Measurements from ENCODE around the gene PTGER2. TPM values are rescaled to one million over a fixed set of nuclear protein-coding genes. Genes with fewer than 3 reads are reported as not detected.

PTGER2 gene
- total and polyA plus RNA-seq, 2 of the 13 experiments (the other 11 are each of a cell fraction or from before 2014, with no cell fraction given): not detected

- Histone ChIP-seq H3K9me3 (ENCODE audit: low read length) (no peaks in the 10 kb centered on the region), H3K4me3 (replicated peaks in 1 of 3; ENCODE audit: insufficient read depth in 1 of 3, low read depth in 2 of 3, low read length in 3 of 3) (no peak overlapping the region), H3K4me1 (ENCODE audit: insufficient read depth, low read length) (no peaks in the 10 kb centered on the region), H3K9ac (ENCODE audit: insufficient read depth, low read depth, low read length) (no peak overlapping the region), H3K36me3 (replicated peaks in 1 of 2; ENCODE audit: control insufficient read depth in 1 of 2, insufficient read depth in 2 of 2, low read length in 2 of 2) (no peaks in the 10 kb centered on the region), H3K27me3 (ENCODE audit: control insufficient read depth in 1 of 2, insufficient read depth in 2 of 2, low read length in 2 of 2) (peaks cover 0 to 4% of the 10 kb centered on the region in 2 experiments; a peak in 1 of 5 replicates), H3K27ac (ENCODE audit: extremely low read length, insufficient read depth, low read length) (no peak overlapping the region), H3K79me2 (ENCODE audit: insufficient read depth, low read length) (no peaks in the 10 kb centered on the region), H4K20me1 (ENCODE audit: insufficient read depth, low read length) (no peaks in the 10 kb centered on the region), H2AFZ (ENCODE audit: low read length) (no peak overlapping the region), H3K4me2 (ENCODE audit: low read depth, low read length) (no peak overlapping the region)
- BruUV-seq (replicated peaks): no TSS peak
- FAIRE-seq (peak; percentile 73), DNase-seq (ENCODE audit: low spot score) (peak; percentile 59), ATAC-seq (0 out of 3 replicates have a peak, but pooled peaks have one; percentile 30)
- intact Hi-C loops (cut with micrococcal nuclease; ENCODE audit: unreplicated experiment) (loop anchor here (1.0 to 10.0 kb wide), 2 partner anchors 174 to 665 kb away; no protein-coding TSS in a partner anchor), in situ Hi-C loops (cut with HindIII; ENCODE audit: extremely low pct_ligation_motif_present, low pct_unique_long_range_greater_than_20kb) (loop anchor here (5.0 kb wide), 1 partner anchor 173 kb away; no protein-coding TSS in a partner anchor)
- peak; percentile 66 for TF ChIP-seq CTCF (CRISPR knock-in tag; IDR thresholded peaks at IDR 0.05)
- TF ChIP-seq STAG1 (CRISPR knock-in tag; IDR thresholded peaks at IDR 0.05): peak; percentile 78
- TF ChIP-seq CEBPB (IDR thresholded peaks at IDR 0.05; ENCODE audit: borderline replicate concordance, low read depth, low read length): peak; percentile 90
- 0 out of 2 replicates have a peak, but pooled peaks have one; percentile 10 for TF ChIP-seq RXRB (CRISPR knock-in tag; IDR thresholded peaks at IDR 0.05; ENCODE audit: borderline replicate concordance)
- no peak for TF ChIP-seq NCOA1 (CRISPR knock-in tag; IDR thresholded peaks at IDR 0.05)
- no peak for TF ChIP-seq ZUFSP (CRISPR knock-in tag; IDR thresholded peaks at IDR 0.05; ENCODE audit: borderline replicate concordance)
- peak; percentile 19; the same call in 1 of the 2 replicates for TF ChIP-seq RAD21 (CRISPR knock-in tag; IDR thresholded peaks at IDR 0.05)
- TF ChIP-seq CEBPG (CRISPR knock-in tag; IDR thresholded peaks at IDR 0.05): peak; percentile 88
- peak; percentile 65 for TF ChIP-seq SMC3 (IDR thresholded peaks at IDR 0.05; ENCODE audit: low read length)
- ChIA-PET CTCF (ENCODE audit: low intra/inter-chr PET ratio, low total read pairs) (interaction anchor here (1.1 to 1.4 kb wide), 2 partner anchors 174 to 351 kb away, joined by 3 to 16 read pairs; no protein-coding TSS in a partner anchor), POLR2A (no interaction called here)
These were observed 14.3 kb upstream of the PTGER2 start for GRCh38 chr14:52299692-52300278.
